Peyer's patch (tissue), 4 donors: Measurements from ENCODE around the gene VEGFA. TPM values are rescaled to one million over a fixed set of nuclear protein-coding genes. Genes with fewer than 3 reads are reported as not detected.

Source experiments
- DNase-seq, 3 donors: peaks; one replicate each; pipeline ENCODE4 v3.0.0-alpha.2; 2017 to 2019
- H3K27ac ChIP-seq, 4 donors: fragments of 200-600 bp; sonication (generic); one replicate each; pipeline ENCODE4 v1.5.1; 2016 to 2019
- H3K27me3 ChIP-seq, 2 donors: fragments of 200-600 bp; sonication (generic); one replicate each; pipeline ENCODE4 v1.5.1; 2019
- H3K36me3 ChIP-seq, 3 donors: fragments of 200-600 bp; sonication (generic); one replicate each; pipeline ENCODE4 v1.5.1; 2016 to 2019
- H3K4me1 ChIP-seq, 4 donors: fragments of 200-600 bp; sonication (generic); one replicate each; pipeline ENCODE4 v1.5.1; 2016 to 2019
- H3K4me3 ChIP-seq, 4 donors: fragments of 200-600 bp; sonication (generic); 1 replicate in 3 of 4; 2 replicates in 1 of 4; pipeline ENCODE4 v1.5.1; 2016 to 2019; ENCODE audit warnings: mild to moderate bottlenecking in 1 of 4
- H3K9me3 ChIP-seq, 4 donors: fragments of 200-600 bp; sonication (generic); one replicate each; pipeline ENCODE4 v1.5.1; 2016 to 2019; ENCODE audit warnings: mild to moderate bottlenecking in 1 of 4
- CTCF ChIP-seq, 6 experiments: fragments of 450-650 bp in 4 of 6; fragments of 200-600 bp in 2 of 6; sonication (generic) in 1 of 6; IDR thresholded peaks; one replicate each; pipeline ENCODE4 v1.5.1; 2017 to 2019; ENCODE audit warnings: antibody characterized with exemption in 6 of 6, mild to moderate bottlenecking in 3 of 6, moderate library complexity in 1 of 6
- POLR2A ChIP-seq, 2 donors: fragments of 450-650 bp; IDR thresholded peaks; one replicate each; pipeline ENCODE4 v1.5.1; 2017; ENCODE audit warnings: antibody characterized with exemption in 2 of 2, mild to moderate bottlenecking in 2 of 2, moderate library complexity in 2 of 2
- total RNA-seq, 4 donors: library from RNA; depleted of rRNA; stranded (reverse); fragments of >200 nt; gene quantifications; one replicate each; pipeline ENCODE4 v1.1.0, GENCODE V29; 2016

VEGFA gene
- total RNA-seq, 4 donors from 2014 or later, result 202 to 663 (median 418) TPM

GRCh38 chr6:43799551-43800297, 29.7 kb downstream of the VEGFA start:
- no peaks in the 10 kb centered on the region for H3K36me3 ChIP-seq
- H3K27ac ChIP-seq, result peak overlapping the region in 3 of 4 donors; percentile 51 to 95 (median 88)
- peaks cover 0 to 36% (median 10%) of the 10 kb centered on the region in 4 donors for H3K4me1 ChIP-seq
- DNase-seq, result peak in 2 of 3 donors; percentile 47 to 77
- no peaks in the 10 kb centered on the region for H3K27me3 ChIP-seq
- H3K4me3 ChIP-seq, result no peak overlapping the region
- no peak for TF ChIP-seq POLR2A (IDR thresholded peaks at IDR 0.05)
- TF ChIP-seq CTCF (IDR thresholded peaks at IDR 0.05), result no peak
- H3K9me3 ChIP-seq, result no peaks in the 10 kb centered on the region

GRCh38 chr6:43800298-43800623, 30.2 kb downstream of the VEGFA start:
- peak overlapping the region in 2 of 4 donors; percentile 88 to 95 for H3K27ac ChIP-seq
- H3K4me3 ChIP-seq, result no peak overlapping the region
- peak in 1 of 3 donors; percentile 51 for DNase-seq
- no peaks in the 10 kb centered on the region for H3K36me3 ChIP-seq
- TF ChIP-seq CTCF (IDR thresholded peaks at IDR 0.05) (no peak), POLR2A (IDR thresholded peaks at IDR 0.05) (no peak)
- peaks cover 0 to 41% (median 10%) of the 10 kb centered on the region in 4 donors for H3K4me1 ChIP-seq
- H3K9me3 ChIP-seq, result no peaks in the 10 kb centered on the region
- no peaks in the 10 kb centered on the region for H3K27me3 ChIP-seq

- H3K27ac ChIP-seq, result peak overlapping the region in 1 of 4 donors; percentile 95
- no peaks in the 10 kb centered on the region for H3K9me3 ChIP-seq
- H3K27me3 ChIP-seq, result no peaks in the 10 kb centered on the region
- H3K4me3 ChIP-seq, result no peak overlapping the region
- H3K36me3 ChIP-seq, result no peaks in the 10 kb centered on the region
- H3K4me1 ChIP-seq, result peaks cover 0 to 46% (median 12%) of the 10 kb centered on the region in 4 donors
- no peak for DNase-seq
- TF ChIP-seq CTCF (IDR thresholded peaks at IDR 0.05), result no peak
- no peak for TF ChIP-seq POLR2A (IDR thresholded peaks at IDR 0.05)
Observed at GRCh38 chr6:43800746-43801494, 30.9 kb downstream of the VEGFA start.

GRCh38 chr6:43801495-43802181, 31.6 kb downstream of the VEGFA start:
- no peaks in the 10 kb centered on the region for H3K36me3 ChIP-seq
- H3K27ac ChIP-seq, result no peak overlapping the region

More at GRCh38 chr6:43801495-43802181, 31.6 kb downstream of the VEGFA start:
- Histone ChIP-seq H3K27me3 (no peaks in the 10 kb centered on the region), H3K4me1 (peaks cover 0 to 51% (median 13%) of the 10 kb centered on the region in 4 donors), H3K9me3 (no peaks in the 10 kb centered on the region), H3K4me3 (no peak overlapping the region)
- no peak for DNase-seq
- no peak for TF ChIP-seq CTCF (IDR thresholded peaks at IDR 0.05)
- TF ChIP-seq POLR2A (IDR thresholded peaks at IDR 0.05), result no peak
